Right lung (tissue), 5 donors: Measurements from ENCODE around the gene PTHLH. TPM values are rescaled to one million over a fixed set of nuclear protein-coding genes. Genes with fewer than 3 reads are reported as not detected.

Experiments used
- DNase-seq, 2 donors: peaks; one replicate each; pipeline ENCODE4 v3.0.0-alpha.2; 2013
- polyA plus RNA-seq, 5 donors: library from polyadenylated mRNA; unstranded; fragments of 120-200 nt; gene quantifications; one replicate each; pipeline versions ENCODE4 v1.2.1 to v1.2.3, GENCODE V29; 2013; ENCODE audit warnings: inconsistent platforms in 1 of 5, low replicate concordance in 1 of 5; ENCODE audit not compliant: insufficient read length in 5 of 5, insufficient read depth in 1 of 5

Gene PTHLH
- polyA plus RNA-seq, 5 donors = 2.2 to 4.4 (median 3.3) TPM

- DNase-seq = peak; percentile 24 to 58
Measured at GRCh38 chr12:27940756-27941402, 31.7 kb downstream of the PTHLH start.

- no peak for DNase-seq
Measured at GRCh38 chr12:27940245-27940644, 32.3 kb downstream of the PTHLH start.

- DNase-seq = no peak
Measured at GRCh38 chr12:27937768-27938167, 34.8 kb downstream of the PTHLH start.

GRCh38 chr12:27936196-27936595 lies 36.3 kb downstream of the PTHLH start:
- DNase-seq = no peak

GRCh38 chr12:27934276-27934675 lies 38.3 kb downstream of the PTHLH start:
- no peak for DNase-seq

GRCh38 chr12:27931390-27931789 lies 41.1 kb downstream of the PTHLH start:
- no peak for DNase-seq

- no peak for DNase-seq
Measured at GRCh38 chr12:27927347-27927746, 45.2 kb downstream of the PTHLH start.

GRCh38 chr12:27924350-27925135 lies 48.0 kb downstream of the PTHLH start:
- DNase-seq = no peak

- no peak for DNase-seq
Measured at GRCh38 chr12:27922531-27923139, 49.9 kb downstream of the PTHLH start.

- DNase-seq = no peak
Measured at GRCh38 chr12:27919671-27920235, 52.8 kb downstream of the PTHLH start.

- no peak for DNase-seq
Measured at GRCh38 chr12:27915536-27915935, 57.0 kb downstream of the PTHLH start.

- DNase-seq = no peak
Measured at GRCh38 chr12:27915021-27915420, 57.5 kb downstream of the PTHLH start.

- DNase-seq = no peak
Measured at GRCh38 chr12:27913999-27914614, 58.4 kb downstream of the PTHLH start.

- no peak for DNase-seq
Measured at GRCh38 chr12:27911397-27911796, 61.1 kb downstream of the PTHLH start.

Other genes starting within 250 kb of the PTHLH start
- gene KLHL42, start 192.5 kb downstream of the PTHLH start, polyA plus RNA-seq = 10 to 100 TPM; 25.2 to 38.1 (median 35.7) TPM
- gene MANSC4, start 192.5 kb downstream of the PTHLH start, polyA plus RNA-seq = under 1 TPM; 0.13 to 0.69 (median 0.36) TPM
- 10 to 100 TPM; 21.9 to 30.2 (median 28.8) TPM for gene CCDC91, start 217.7 kb upstream of the PTHLH start, polyA plus RNA-seq